SH-SY5Y (cell line): ENCODE measurements around the gene PPARG.

ENCODE experiments used
- GATA2 ChIP-seq: IDR thresholded peaks from 2 replicates; pipeline ENCODE4 v1.6.1; 2011; ENCODE audit warnings: mild to moderate bottlenecking, low read depth, low read length
- GATA3 ChIP-seq: IDR thresholded peaks from 2 replicates; pipeline ENCODE4 v1.6.1; 2011; ENCODE audit warnings: low read depth, mild to moderate bottlenecking, low read length, moderate library complexity

DNA sequence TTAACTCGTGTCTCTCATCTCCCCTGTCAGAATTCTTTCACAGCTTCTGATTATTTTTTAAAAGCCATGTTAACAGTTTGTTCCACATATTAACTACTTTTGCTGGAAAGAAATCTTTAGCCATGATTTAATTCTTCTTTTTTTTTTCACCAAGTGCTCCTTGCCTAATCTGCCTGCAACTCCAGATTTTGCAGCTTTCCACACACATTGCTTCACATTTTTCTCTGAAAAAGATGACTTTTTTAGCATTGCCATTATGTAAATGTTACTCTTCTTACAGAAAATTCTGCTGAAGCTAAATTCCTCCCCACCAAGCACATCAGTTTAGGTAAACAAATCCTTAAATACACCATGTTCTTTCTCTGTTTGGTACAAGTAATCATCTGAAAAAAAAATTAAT is 23.4 kb upstream of the PPARG start:
- no peak for TF ChIP-seq GATA2
- TF ChIP-seq GATA3: no peak
